ENCODE results near the gene ARID1B. TPM values are rescaled to one million over a fixed set of nuclear protein-coding genes. Genes with fewer than 3 reads are reported as not detected.
"Not testable (repeated sequence)": the region's sequence is repeated elsewhere in the genome, so short reads cannot be mapped to it uniquely, and the experiment has no call there.

ARID1B gene
- total RNA-seq, 1 donor from 2014 or later: 26.2 TPM

DNA sequence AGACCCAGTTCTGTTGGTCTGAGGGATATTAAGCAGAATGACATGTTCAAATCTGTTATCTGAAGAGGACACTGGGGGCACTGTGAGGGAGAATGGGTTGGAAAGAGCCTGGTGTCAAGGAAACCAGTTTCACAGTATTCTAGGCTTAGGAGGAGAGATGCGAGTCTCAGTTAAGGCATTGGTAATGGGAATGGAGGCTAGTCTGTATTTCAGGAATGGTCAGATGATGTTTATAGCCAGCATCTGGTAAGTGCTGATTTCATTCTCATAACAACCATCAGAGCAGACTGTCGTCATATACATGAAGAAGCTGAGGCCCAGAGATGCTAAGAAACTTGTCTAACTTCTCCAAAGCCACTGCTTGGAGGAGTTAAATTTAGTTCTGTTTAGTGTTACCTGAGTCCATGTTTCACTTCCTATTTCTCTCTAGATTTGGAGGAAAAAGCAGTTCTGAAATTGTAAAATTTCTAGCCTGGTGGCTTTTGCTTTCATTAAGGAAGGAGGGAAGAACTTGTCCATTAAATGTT, 242.0 kb downstream of the ARID1B start:
- DNase-seq (ENCODE audit: low read depth): no peak

DNA sequence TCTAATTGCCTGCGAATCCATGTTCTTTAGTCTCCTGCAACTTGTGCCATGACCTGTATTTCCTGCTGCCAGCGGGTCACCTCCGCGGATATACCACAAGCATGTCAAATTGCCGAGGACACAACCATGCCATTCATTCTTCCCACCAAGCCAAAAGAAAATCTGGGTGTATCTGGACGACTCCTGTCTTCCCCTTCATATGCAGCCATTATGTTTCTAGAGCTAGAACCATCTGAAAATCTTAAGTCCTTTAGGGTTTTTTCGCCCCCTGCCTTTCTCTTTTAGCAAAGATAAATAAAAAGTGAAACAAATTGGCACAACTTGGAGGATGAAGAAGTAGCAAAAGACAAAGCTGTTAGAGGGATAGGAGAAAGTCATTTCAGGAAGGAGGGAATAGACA, 242.6 kb downstream of the ARID1B start:
- DNase-seq (ENCODE audit: low read depth): peak; percentile 35

DNA sequence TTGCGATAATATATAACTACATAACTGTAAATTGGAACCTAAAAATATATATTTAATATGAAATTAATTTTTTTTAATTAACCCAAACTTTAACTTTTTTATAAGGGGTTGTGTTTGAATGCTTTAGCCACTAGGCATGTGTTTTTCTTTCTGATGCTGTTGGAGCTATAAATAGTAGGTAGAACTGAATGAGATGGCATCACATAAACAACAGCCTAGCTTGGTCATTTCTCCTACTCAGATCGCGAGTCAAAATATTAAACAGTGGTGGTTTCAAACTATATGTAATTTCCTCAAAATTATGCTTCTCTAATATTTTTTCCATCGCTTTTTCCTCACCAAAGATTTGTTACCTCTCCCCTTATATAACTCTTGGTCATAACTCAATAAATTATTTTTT, 243.2 kb downstream of the ARID1B start:
- peak; percentile 59 for DNase-seq (ENCODE audit: low read depth)

DNA sequence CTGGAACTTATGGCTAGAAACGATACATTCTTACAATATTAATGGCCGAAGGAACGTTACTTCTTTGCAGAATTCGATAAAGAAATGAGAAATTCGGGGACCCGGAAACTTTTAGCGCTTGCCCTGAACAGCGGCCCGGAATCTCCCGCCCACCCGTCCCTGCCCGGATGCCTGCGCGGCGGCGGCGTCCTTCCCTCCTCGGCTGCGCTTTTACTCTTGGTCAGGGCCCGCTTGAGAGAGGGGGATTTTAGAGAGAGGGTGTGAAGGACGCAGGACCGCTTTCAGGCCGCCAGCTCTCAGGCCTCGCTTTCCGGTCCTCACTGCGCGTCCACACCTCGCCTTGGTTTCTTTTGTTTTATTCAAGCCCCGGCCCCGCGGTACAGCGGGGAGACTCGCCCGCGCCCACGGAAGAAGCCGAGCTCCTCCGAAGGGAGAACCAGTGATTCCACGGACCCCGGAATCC, 243.7 kb downstream of the ARID1B start:
- peak; percentile 75 for DNase-seq (ENCODE audit: low read depth)

DNA sequence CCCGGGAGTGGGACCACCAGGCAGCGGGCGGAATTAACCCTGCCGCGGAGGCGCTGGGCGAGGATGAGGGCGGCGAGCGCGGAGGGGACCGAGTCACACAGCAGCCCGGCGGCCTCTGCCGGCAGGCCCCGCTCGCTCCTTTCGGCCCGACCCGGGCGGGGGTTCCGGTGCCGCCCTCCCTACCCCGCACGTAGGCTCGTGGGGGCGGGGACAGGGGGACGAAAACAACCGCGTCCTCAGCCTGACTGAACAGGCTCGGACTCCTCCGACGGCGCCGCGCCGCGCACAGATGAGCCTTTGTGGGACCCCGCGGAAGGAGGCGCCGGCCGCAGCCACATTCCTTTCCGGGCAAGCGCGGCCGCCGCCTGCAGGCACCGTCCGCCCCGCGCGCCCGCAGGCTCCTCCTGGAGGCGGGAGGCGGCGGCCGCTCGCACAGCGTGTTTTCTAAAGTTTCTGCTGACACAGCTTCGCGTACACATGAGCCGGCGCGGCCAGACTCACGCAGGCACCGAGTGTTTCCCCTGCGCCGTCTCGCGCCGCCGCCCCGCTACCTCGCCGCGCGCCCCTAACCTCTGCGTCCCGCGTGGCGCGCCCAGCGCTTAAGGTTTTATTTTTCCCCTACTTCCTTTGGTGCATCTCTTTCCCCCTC, 244.3 kb downstream of the ARID1B start:
- peak; percentile 94 for DNase-seq (ENCODE audit: low read depth)

DNA sequence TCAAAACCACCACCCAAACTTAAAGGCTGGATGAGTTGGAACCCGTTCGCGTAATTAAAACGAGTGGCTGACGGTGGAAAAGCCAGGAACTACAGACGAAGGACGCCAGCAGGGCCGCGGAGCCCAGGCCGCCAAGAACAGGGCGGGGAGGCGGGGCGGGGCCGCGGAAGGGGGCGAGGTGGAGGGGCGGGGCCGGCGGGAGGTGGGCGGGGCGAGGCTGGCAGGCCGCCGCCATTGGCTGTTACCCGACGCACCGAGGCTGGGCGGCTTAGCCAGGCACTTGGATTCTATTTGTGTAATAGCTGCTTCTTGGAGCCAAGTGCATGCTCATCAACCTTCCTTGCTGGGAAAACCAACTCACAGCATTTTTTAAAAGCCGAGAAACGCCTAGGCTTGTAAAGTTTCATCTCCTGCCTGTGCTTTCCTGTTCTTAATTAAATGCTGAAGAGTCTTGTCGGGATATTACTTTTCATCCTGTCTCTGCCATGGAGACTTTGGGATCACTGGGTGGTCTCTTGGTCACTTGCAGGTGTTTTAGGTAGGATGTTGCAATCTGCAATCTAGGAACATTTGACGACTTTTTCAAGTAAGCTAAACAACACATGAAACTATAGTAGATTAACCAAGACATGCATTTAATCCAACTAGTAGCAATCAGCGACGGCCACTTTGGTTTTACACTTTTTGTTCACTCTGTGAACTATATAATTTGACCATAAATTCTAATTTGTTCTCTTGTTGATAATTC, 245.0 kb downstream of the ARID1B start:
- peak; percentile 90 for DNase-seq (ENCODE audit: low read depth)

DNA sequence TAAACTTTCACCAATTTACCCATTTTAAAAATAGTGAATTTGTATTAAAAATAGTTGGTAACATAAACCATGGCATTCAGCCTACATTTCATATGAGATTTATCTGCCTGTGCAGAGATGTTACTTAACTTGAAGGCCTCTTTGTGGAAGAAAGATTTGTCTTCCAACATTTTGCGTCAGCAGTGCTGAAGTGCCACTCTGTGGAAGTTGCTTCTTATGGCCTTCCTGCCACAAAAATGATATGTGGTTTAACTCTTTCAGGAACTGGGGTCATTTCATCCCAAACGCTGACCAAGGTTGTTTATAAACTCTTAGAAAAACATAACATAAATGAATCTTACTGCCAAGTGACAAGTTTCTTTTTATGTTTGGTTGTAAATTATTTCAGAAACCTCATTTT, 246.8 kb downstream of the ARID1B start:
- DNase-seq (ENCODE audit: low read depth): no peak

DNA sequence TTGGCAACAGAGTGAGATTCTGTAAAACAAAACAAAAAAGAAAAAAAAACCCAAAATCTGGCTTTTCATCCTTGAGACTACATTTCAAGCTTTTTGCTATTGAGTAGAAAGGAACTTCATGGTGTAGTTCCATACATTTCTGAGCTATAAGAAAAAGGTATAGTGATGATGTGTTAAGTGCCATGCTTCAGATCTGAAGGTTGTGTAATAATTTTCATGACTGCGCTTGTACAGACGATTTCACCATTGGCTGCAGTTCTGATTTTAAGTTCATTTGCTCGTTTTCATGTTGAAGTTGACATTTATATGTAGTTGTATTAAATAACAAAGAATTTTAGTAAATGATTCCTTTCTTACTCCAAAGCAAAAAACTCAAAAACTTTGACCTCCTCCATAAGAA, 247.6 kb downstream of the ARID1B start:
- no peak for DNase-seq (ENCODE audit: low read depth)

DNA sequence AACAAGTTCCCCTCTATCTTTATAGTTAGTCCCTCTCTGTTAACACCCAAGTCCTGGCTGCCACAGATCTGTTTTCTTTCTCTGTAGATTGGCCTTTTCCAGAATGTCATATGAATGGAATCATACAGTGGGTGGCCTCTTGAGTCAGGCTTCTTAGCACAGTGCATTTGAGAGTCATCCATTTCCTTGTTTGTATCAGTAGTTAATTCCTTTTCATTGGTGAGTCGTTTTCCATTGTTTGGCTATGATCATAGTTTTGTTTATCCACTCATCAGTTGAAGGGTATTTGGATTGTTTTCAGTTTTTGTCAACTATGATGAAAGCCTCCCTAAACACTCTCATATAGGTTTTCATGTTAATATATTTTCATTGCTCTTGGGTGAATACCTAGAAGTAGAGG, 248.3 kb downstream of the ARID1B start:
- no peak for DNase-seq (ENCODE audit: low read depth)

DNA sequence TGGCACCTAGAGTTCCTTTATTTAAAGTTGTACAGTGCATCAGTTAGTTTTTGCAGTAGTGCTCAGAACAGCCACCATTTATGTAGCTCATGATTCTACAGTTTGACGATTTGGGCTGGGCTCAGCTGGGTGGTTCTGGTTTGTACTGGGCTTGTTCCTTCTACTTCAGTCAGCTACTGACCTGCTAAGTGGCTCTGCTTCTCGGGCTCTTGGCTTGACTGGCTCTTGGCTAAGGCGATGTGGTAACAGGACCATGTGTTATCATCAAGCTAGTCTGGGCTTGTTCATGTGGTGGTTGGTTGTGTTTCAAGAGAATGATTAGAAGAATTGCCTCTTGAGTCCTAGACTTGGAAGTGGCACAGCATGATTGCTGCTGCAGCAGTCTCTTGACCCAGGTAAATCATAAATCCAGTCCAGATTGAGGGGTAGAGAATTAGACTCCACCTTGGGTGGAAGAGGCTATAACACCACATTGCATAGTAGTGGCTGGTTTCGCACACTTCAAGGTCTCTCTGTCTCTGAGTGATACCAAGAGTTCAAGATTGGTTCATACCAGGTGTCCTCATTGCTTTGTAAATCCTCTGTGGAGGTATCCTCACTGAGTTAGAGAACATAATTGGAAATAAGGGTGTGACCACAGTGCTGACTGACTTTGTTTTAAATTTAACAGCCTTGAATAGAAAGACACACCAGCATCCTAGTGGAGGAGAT, 253.0 kb downstream of the ARID1B start:
- DNase-seq (ENCODE audit: low read depth): no peak

DNA sequence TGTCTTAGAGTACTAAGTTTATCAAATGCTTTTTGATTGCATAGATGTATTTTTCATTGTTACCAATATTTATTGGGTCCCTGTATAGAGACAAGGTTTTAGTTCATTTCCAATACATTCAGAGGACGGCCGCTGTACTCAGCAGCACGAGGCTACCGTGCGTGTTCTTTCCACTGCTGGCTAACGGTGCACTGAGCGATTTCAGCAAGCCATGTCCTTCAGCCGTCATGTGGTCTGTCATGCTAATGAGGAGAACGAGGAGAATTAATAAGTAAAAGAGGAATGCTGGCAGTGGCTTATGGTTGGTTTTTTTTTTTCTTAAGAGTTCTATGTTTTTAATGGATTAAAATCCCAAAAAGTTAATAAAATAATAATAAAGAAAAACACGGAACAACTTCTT, 253.6 kb downstream of the ARID1B start:
- no peak for DNase-seq (ENCODE audit: low read depth)

DNA sequence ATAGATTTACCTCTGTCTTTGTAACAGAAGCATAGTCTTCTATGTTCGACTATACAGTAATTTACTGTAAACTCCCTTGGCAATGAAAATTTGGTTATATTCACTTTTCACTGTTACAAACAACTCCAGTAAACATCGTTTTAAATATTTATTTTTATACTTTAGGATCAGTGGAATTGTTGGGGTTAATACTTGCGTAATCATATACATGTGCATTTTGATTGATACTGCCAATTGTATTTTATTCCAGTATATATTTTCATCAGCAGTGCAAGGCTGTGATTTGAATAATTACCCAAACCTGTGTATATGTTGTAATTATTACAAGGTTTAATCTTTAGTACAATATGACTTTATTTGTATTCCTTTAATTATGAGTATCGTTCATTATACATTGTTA, 255.7 kb downstream of the ARID1B start:
- DNase-seq (ENCODE audit: low read depth): no peak

DNA sequence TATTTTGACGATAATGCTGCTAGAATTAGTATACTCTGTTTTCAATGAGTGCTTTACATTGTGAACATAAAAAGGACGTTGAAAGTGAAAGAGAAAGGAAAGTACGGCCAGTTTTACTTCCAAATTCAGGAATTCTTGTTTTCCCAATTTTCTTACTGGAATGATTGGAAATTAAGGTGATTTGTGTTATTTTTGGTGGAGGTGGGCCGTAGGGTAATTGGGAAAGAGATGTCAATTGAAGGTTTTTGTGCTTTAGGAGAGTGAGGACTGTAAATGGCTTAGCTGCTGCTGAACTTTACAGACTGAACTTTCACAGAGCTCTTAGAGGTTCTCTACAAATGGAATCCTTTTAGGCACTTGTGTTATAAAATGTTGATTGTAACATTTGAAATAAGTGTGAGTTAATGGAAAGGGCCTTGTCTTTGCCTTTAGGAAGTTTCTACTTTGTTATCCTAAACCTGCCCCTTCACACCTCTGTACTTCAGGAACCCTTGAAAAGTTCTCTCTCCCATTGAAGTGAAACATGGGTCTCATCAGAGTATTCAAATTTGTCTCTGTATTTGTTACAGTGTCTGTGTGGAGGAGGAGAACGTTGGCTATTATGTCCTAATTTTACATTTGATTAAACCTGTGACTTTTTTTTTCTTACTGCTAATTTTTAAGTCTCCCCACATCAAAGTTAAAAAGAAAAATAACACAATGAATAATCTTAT, 256.4 kb downstream of the ARID1B start:
- no peak for DNase-seq (ENCODE audit: low read depth)

DNA sequence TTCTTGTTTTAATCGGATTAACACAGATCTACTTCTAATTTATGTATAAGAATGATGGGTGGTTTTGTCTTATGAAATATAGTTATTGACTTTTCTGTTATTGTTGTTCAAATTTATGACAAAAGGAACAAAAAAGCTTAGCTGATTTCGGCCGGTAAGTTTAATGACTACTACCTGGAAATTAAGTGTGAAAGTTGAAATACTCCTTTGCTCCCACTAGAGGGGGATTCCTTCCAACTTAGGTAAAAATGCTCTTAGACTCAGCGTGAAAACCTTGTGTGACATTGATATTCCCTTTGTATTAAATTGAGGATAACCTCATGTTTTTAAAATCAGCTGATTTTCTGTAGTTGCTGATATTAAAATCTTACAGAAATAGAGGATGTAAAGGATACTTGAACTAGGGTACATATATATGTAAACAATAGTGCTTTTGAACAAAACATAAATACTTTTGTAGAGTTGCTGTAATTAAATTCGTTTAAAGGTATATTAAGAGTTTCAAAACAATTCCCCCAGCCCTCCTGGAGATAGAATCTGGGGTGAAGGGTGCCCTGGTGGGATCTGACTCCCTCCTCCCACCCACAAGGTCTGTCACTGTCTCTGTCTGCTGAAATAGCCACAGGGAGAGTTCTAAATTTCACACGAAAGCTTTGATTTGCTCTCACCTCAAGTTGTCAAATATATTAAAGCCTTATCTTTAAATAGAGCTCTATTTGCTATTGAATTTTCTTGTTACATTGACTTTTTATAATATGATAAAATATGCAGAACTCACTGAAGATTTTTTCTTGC, 257.5 kb downstream of the ARID1B start:
- DNase-seq (ENCODE audit: low read depth): peak; percentile 55

DNA sequence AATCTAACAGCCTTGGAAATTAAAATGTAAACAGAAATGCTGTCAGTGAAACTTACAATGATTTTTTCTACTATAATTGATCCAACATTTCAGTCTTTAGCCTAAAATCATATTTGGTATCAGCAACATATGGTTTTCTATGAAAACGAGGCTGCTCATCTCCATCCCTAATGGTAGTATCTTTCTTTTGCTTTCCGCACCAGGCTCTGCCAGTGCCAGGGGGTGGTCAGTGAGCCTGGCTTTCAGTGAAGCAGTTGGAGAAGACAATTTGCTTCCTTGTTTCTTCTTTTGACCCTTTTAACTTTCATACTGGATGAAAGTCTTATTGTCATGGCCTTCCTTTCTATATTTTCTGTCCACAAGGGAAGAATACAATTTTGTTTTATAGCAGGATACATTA, 258.4 kb downstream of the ARID1B start:
- DNase-seq (ENCODE audit: low read depth): no peak

DNA sequence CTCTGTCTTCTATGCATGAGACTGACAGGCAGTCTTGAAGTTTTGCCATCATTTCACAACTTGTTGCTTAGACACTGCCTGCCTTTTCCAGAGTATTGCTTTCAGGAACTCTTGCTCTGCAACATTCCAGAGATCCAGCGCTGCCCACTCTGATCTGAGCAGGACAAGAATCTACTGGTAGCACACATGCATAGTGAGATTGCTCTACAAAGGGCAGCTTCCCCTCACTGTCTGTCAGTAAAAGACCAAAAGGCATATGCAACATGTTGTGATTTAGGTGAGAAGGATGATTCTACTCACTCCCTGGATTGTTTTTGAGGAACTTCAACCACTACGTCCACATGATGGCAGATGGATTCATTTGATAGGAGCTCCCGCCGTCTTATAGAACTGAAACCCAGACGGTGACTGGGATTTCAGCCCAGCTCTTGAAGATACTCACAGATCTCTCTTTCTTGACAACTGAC, 259.1 kb downstream of the ARID1B start:
- DNase-seq (ENCODE audit: low read depth): no peak

DNA sequence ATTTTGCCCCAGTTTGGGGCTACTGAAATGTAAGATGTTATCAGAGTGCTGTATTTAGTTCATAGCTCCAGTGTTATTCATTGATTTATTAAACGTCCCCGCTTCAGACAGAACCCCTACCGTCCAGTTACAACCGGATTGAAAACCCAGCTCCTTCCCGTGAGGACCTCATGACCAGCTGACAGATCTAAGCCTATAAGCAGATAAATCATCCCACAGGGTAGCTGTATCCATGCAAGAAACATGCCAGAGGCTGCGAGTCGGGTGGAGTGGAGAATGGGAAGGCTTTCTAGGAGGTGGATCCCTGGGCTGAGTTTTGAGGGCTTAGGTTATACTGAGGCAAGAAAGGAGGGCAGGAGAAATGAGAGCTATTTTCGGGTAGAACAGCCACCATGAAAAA, 260.0 kb downstream of the ARID1B start:
- no peak for DNase-seq (ENCODE audit: low read depth)

DNA sequence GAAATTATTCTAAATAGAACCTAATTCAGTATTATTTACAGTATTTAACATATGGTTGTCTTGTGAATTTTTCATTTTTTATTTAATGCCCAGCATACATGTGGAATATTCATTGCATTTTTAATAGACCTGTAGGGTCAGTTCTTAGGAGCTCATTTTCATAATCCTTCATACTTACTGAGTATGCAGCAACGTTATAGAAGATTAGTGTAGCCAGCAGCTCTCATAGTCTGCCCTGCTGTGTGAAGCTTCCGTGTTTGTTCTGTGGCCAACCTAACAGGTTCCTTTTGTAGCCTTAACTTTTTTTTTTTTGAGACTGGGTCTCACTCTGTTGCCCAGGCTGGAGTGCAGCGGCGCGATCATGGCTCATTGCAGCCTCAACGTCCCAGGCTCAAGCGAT, 261.4 kb downstream of the ARID1B start:
- DNase-seq (ENCODE audit: low read depth): no peak

DNA sequence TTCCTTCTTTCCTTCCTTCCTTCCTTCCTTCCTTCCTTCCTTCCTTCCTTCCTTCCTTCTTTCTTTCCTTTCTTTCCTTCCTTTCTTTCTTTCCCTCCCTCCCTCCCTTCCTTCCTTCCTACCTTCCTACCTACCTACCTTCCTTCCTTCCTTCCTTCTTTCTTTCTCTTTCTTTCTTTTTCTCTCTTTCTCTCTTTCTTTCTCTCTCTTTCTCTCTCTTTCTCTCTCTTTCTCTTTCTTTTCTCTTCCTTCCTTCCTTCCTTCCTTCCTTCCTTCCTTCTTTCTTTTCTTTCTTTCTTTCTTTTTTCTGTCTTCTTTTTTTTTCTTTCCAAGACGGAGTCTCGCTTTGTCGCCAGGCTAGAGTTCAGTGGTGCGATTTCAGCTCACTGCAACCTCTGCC, 262.5 kb downstream of the ARID1B start:
- not testable (repeated sequence) for DNase-seq (ENCODE audit: low read depth)

DNA sequence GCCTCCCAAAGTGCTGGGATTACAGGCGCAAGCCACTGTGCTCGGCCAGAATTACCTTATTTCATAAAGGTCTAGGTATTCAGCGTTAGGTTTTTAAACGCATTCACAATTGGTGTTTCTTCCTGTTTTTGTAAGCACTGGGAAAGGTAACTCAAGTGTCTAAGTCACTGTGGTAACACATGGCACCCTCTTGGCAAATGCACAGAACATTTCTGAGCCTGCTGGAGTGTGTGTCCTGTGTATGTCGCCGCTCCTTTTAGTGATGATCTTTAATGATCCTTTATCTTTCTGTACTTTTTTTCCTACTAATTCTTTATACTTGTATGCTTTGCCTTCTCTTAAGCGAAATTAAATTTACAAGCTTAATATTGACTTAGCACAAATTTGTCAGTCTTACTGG, 263.0 kb downstream of the ARID1B start:
- no peak for DNase-seq (ENCODE audit: low read depth)
